DND-41 (cell line): ENCODE data around the gene FAAP100.

Experiments
- EZH2 ChIP-seq: IDR thresholded peaks from 3 replicates; pipeline ENCODE4 v1.6.1; 2012; ENCODE audit warnings: borderline replicate concordance, low read depth, mild to moderate bottlenecking, moderate library complexity, low read length, inconsistent platforms; ENCODE audit not compliant: severe bottlenecking
- TF ChIP-seq, protein P1 (sequence below): IDR thresholded peaks from 2 replicates; pipeline ENCODE4 v1.5.1; 2012; ENCODE audit warnings: borderline replicate concordance, low read length, moderate library complexity, mild to moderate bottlenecking; ENCODE audit not compliant: poor library complexity, severe bottlenecking; ENCODE audit errors: extremely low read depth

DNA sequence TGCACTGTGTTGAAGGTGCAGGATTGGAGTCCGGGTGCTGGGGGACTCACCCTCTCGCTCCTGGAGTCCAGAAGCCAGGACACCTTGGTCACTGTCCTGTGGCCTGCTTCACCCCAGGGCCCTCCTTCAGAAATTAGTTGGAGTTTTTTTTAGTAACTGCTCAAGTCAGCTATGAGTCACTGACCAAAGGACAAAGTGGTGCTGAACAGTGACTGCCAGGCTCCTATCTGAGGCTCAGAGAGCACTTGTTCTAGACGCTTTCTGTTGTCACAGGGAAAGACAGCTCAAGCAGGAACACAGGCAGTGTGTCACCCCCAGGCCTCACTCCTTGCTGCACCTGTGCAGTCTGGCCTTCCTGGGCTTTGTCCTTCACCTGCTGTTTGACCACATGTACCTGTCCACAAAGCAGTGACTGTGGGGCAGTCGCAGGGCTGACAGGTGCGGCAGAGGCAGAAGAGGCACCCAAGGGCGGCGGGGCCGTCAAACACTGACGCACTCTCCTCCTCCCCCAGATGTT, 4.1 kb upstream of the FAAP100 start:
- TF ChIP-seq, protein P1, sequence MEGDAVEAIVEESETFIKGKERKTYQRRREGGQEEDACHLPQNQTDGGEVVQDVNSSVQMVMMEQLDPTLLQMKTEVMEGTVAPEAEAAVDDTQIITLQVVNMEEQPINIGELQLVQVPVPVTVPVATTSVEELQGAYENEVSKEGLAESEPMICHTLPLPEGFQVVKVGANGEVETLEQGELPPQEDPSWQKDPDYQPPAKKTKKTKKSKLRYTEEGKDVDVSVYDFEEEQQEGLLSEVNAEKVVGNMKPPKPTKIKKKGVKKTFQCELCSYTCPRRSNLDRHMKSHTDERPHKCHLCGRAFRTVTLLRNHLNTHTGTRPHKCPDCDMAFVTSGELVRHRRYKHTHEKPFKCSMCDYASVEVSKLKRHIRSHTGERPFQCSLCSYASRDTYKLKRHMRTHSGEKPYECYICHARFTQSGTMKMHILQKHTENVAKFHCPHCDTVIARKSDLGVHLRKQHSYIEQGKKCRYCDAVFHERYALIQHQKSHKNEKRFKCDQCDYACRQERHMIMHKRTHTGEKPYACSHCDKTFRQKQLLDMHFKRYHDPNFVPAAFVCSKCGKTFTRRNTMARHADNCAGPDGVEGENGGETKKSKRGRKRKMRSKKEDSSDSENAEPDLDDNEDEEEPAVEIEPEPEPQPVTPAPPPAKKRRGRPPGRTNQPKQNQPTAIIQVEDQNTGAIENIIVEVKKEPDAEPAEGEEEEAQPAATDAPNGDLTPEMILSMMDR = no peak
- no peak for TF ChIP-seq EZH2
